BJ (cell line): ENCODE results near the gene LTA4H. TPM values are rescaled to one million over a fixed set of nuclear protein-coding genes. Genes with fewer than 3 reads are reported as not detected.

Experiments used
- CTCF ChIA-PET: fragments of 350-600 bp; formaldehyde crosslinking; extraction: SDS; loops from one replicate; lab custom pipeline; 2021; ENCODE audit warnings: antibody characterized with exemption, inconsistent platforms; lab: Yijun Ruan, JAX
- POLR2A ChIA-PET: fragments of 300-600 bp; sonication (Branson Sonifier 250); formaldehyde crosslinking; extraction: SDS; loops from one replicate; lab custom pipeline; 2021; ENCODE audit warnings: antibody characterized with exemption; lab: Charles Lee
- DNase-seq: peaks from one replicate; pipeline ENCODE4 v3.0.0-alpha.2; 2011; ENCODE audit warnings: low read depth
- H3K27me3 ChIP-seq: 2 replicates; pipeline ENCODE4 v1.6.0; 2011; ENCODE audit warnings: low read length; ENCODE audit not compliant: control insufficient read depth, insufficient read depth
- H3K36me3 ChIP-seq: 2 replicates; pipeline ENCODE4 v1.5.1; 2011; ENCODE audit warnings: low read length; ENCODE audit not compliant: control insufficient read depth, insufficient read depth
- H3K4me3 ChIP-seq: 2 replicates; pipeline ENCODE4 v1.5.1; 2011; ENCODE audit warnings: low read depth, mild to moderate bottlenecking, control low read depth, low read length
- polyA plus RNA-seq: library from polyadenylated mRNA; depleted of rRNA; stranded (reverse); fragments of >200 nt; gene quantifications from 2 replicates; pipeline ENCODE4 v1.2.3, GENCODE V29; 2011
- TF ChIP-seq, protein P1 (sequence below): IDR thresholded peaks from 2 replicates; pipeline ENCODE4 v1.5.1; 2011; ENCODE audit warnings: low read depth, mild to moderate bottlenecking, control low read depth, inconsistent platforms, low read length, moderate library complexity; ENCODE audit not compliant: insufficient read depth

The LTA4H gene
- polyA plus RNA-seq, 1 experiment: 35.1 TPM

DNA sequence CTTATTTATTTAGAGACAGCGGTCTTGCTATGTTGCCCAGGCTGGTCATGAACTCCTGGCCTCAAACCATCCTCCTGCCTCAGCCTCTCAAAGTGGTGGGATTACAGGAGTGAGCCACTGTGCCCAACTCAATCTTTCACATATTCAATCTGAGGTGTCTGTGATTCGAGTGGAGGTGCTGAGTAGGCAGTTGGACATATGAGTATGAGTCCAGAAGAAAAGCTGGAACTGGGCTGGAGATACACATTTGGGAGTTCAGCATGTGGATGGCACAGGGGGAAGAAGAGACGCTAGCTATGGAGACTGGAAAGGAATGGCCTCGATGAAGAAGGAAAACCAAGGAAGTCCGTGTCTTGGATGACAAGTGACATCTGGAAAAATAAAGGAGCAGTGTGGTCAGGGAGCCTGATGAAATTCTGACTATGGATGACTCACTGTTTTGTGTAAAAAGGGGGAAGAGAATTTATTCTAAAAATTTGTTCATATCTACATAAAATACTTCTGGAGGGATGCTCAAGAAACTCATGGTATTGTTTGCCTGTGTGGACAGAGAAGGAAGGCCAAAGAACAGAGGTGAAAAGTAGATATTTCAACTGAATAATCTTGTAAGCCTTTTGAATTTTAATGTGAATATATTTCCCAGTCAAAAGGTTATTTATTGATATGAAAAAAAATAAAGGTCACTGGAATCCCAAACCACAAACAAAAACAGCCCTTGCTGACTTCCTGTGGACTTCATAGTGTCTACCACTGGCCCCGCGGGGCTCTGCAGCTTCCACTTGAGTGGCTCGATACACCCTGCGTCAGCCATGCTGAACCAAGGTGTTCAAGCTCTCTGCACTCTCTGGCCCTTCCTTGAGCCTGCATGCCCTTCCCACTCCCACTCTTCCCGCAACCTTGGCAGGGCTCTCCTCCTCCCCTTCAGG is 8.9 kb upstream of the LTA4H start:
- no peaks in the 10 kb centered on the region; the same call in 1 of the 2 replicates for H3K27me3 ChIP-seq
- ChIA-PET POLR2A (no interaction called here), CTCF (no interaction called here)
- no peak for DNase-seq
- H3K4me3 ChIP-seq: no peak overlapping the region
- no peaks in the 10 kb centered on the region for H3K36me3 ChIP-seq
- TF ChIP-seq, protein P1, sequence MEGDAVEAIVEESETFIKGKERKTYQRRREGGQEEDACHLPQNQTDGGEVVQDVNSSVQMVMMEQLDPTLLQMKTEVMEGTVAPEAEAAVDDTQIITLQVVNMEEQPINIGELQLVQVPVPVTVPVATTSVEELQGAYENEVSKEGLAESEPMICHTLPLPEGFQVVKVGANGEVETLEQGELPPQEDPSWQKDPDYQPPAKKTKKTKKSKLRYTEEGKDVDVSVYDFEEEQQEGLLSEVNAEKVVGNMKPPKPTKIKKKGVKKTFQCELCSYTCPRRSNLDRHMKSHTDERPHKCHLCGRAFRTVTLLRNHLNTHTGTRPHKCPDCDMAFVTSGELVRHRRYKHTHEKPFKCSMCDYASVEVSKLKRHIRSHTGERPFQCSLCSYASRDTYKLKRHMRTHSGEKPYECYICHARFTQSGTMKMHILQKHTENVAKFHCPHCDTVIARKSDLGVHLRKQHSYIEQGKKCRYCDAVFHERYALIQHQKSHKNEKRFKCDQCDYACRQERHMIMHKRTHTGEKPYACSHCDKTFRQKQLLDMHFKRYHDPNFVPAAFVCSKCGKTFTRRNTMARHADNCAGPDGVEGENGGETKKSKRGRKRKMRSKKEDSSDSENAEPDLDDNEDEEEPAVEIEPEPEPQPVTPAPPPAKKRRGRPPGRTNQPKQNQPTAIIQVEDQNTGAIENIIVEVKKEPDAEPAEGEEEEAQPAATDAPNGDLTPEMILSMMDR: no peak

DNA sequence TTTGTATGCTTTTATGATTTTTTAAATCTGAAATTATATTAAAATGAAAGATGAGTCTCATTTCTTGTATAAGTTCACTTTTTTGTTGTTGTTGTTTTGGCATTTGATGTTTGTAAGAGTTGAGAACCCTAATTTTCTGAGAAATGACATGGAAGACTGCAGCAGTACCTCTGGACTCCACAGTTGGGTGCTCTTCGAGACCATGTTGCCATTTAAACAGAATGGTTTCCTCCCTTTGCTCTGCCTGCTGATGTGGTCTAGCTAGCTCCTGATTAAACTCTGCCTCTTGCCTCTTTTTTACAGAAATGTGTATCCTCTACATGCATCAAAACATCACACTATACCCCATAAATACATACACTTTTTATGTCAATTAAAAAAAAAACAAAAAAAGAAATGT is 5.8 kb upstream of the LTA4H start:
- TF ChIP-seq, protein P1: no peak
- ChIA-PET CTCF (interaction anchor here (1.9 kb wide), 1 partner anchor 475 kb away, joined by 4 read pairs; no protein-coding TSS in a partner anchor), POLR2A (no interaction called here)
- DNase-seq: no peak
- no peaks in the 10 kb centered on the region; the same call in 1 of the 2 replicates for H3K27me3 ChIP-seq
- no peak overlapping the region for H3K4me3 ChIP-seq
- no peaks in the 10 kb centered on the region for H3K36me3 ChIP-seq

DNA sequence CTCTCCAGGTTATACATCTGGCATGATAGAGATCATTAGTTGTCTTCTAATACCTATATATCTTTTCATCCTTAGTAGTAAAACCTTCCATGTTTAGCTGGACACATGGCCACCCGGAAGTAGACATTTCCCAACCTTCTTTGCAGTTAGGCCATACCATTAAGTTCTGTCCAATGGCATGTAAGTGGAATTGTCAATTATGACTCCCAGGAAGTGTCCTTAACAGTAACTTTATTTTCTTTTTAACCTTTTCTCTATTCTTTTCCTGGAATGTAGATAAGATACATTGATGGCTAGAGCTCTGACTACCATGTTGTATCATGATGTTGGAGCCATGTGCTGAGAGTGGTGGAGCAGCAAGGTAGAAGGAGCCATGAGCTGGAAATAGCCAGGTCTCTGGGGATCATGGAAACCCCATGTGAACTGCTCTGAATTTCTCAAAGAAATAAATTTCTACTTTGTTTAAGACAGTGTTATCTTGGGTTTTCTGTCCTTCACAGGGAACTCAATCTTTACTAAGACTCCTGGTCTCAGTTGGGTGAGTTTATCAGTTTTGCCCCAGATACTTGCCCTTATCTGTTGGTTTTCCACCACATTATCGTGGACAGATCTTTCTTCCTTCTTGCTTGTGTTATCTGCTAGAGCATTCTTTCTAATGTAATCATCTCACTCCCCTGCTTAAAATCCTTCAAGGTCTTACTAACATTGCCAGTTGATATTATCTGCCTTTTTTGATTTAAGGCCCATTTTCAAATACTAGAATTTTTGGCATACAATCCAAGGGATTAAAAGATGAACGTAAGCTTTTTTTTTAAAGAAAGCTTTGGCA is 5.1 kb upstream of the LTA4H start:
- ChIA-PET CTCF (interaction anchor here (0.6 to 1.9 kb wide), 2 partner anchors 426 to 476 kb away, joined by 3 to 4 read pairs; no protein-coding TSS in a partner anchor), POLR2A (no interaction called here)
- H3K36me3 ChIP-seq: no peaks in the 10 kb centered on the region
- no peaks in the 10 kb centered on the region; the same call in 1 of the 2 replicates for H3K27me3 ChIP-seq
- TF ChIP-seq, protein P1: no peak
- H3K4me3 ChIP-seq: no peak overlapping the region
- no peak for DNase-seq

DNA sequence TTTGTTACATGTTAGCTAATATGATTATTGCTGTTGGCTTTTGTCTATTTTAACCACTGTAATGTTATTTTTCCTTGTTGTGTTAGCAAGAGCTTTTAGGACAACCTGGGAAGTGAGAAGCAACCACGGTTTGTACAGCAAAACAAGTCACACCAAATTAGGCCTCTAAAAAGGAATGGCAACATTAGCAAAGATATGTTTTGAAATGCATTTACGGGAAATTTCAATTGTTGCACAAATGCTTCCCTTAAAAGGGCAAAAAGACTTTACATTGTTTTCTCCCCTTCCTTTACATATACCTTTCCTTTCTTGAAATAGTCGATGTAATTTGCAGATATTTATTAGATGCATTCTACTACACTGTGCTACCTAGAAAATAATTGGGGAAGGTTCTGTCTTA is 4.1 kb upstream of the LTA4H start:
- no peak for DNase-seq
- TF ChIP-seq, protein P1: no peak
- Histone ChIP-seq H3K36me3 (no peaks in the 10 kb centered on the region), H3K4me3 (no peak overlapping the region), H3K27me3 (no peaks in the 10 kb centered on the region; the same call in 1 of the 2 replicates)
- CTCF ChIA-PET: no interaction called here
- POLR2A ChIA-PET: no interaction called here
